ENCODE measurements around the gene SLC25A12. TPM values are rescaled to one million over a fixed set of nuclear protein-coding genes. Genes with fewer than 3 reads are reported as not detected.
"Not testable (repeated sequence)": the region's sequence is repeated elsewhere in the genome, so short reads cannot be mapped to it uniquely, and the experiment has no call there.

Gene SLC25A12
- total RNA-seq, 2 experiments from 2014 or later: 24.5 to 25.5 TPM

DNA sequence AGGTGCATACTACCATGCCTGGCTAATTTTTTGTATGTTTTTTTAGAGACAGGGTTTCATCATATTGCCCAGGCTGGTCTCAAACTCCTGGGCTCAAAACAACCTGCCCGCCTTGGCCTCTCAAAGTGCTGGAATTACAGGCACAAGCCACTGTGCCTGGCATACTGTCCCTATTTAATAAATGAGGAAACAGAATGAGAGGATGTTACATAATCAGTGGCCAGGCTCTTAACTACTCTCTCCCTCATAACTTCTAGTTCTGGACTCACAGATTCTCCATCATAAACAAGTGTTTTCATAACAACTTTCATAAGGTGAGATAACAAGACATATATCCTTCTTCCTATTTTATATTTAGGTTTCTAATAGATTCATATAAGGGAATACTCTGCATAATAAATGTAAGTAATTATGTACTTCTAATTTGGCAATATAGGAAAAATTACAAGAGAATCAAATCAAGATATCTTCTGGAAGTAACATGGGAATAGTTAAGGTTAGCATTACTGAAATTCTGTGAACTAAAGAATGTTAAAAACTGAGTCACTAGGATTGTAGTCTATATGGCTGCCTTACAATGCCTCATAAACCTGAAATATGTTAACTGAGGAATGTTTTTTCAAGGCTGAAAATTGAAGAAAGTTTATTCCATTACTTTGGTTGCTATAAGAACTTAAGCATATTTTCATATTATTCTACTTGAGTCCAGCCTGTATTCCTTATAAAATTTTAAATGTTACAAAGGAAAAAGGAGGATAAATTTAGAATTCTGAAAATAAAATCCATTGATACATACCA is 71.3 kb downstream of the SLC25A12 start:
- Mint-ChIP-seq H3K36me3 (peaks cover 10% of the 10 kb centered on the region), H3K4me1 (no peaks in the 10 kb centered on the region), H3K27ac (no peak overlapping the region), H3K27me3 (no peaks in the 10 kb centered on the region), H3K4me3 (no peak overlapping the region), H3K9me3 (no peaks in the 10 kb centered on the region)
- DNase-seq: no peak

DNA sequence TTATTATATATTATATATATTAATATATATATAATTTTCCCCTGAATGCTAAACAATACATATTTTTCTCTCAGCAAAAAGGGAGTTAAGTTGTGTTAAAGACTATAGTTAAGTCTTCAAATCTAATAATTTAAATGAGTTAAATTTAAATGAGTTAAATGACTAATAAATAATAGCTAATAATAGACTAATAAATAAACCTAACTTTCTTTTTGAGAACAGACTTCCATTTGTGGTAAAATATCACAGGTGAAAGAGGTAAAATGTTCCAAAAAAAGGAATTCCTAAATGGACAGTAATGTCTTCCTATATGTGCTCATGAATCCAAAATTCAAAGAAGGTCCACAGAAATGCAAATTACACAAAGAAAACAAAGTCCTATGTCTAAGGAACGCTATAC is 74.6 kb downstream of the SLC25A12 start:
- H3K36me3 Mint-ChIP-seq: peaks cover 2% of the 10 kb centered on the region
- H3K27ac Mint-ChIP-seq: no peak overlapping the region
- no peaks in the 10 kb centered on the region for H3K4me1 Mint-ChIP-seq
- H3K27me3 Mint-ChIP-seq: no peaks in the 10 kb centered on the region
- no peak overlapping the region for H3K4me3 Mint-ChIP-seq
- no peak for DNase-seq
- no peaks in the 10 kb centered on the region for H3K9me3 Mint-ChIP-seq

GRCh38 chr2:171814883-171815282 is 79.2 kb downstream of the SLC25A12 start:
- Mint-ChIP-seq H3K4me3 (no peak overlapping the region), H3K27me3 (no peaks in the 10 kb centered on the region), H3K36me3 (peaks cover 6% of the 10 kb centered on the region), H3K9me3 (no peaks in the 10 kb centered on the region), H3K27ac (no peak overlapping the region), H3K4me1 (no peaks in the 10 kb centered on the region)
- DNase-seq: no peak

GRCh38 chr2:171814174-171814573 is 79.9 kb downstream of the SLC25A12 start:
- no peaks in the 10 kb centered on the region for H3K9me3 Mint-ChIP-seq
- DNase-seq: no peak
- H3K4me1 Mint-ChIP-seq: no peaks in the 10 kb centered on the region
- H3K4me3 Mint-ChIP-seq: no peak overlapping the region
- H3K27ac Mint-ChIP-seq: no peak overlapping the region
- peaks cover 8% of the 10 kb centered on the region for H3K36me3 Mint-ChIP-seq
- no peaks in the 10 kb centered on the region for H3K27me3 Mint-ChIP-seq

DNA sequence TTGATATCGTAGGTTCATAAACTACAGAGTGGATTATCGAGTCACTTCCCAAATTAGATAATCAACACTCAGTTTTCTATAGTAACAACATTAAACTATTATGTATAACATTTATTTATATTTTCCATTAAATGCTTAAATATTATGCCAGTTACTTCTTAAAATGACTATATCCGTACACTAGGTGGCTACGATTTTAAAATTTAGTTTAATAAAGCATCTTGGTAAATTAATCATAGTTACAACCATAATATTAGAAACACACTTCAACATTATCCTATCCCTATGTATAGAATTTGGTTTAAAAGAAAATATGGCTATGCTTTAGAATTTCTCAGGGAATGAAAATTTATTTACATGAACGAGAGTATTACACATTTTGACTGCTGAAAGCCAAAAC is 80.3 kb downstream of the SLC25A12 start:
- no peak overlapping the region for H3K27ac Mint-ChIP-seq
- peaks cover 9% of the 10 kb centered on the region for H3K36me3 Mint-ChIP-seq
- H3K27me3 Mint-ChIP-seq: no peaks in the 10 kb centered on the region
- no peaks in the 10 kb centered on the region for H3K4me1 Mint-ChIP-seq
- no peak overlapping the region for H3K4me3 Mint-ChIP-seq
- DNase-seq: no peak
- no peaks in the 10 kb centered on the region for H3K9me3 Mint-ChIP-seq

DNA sequence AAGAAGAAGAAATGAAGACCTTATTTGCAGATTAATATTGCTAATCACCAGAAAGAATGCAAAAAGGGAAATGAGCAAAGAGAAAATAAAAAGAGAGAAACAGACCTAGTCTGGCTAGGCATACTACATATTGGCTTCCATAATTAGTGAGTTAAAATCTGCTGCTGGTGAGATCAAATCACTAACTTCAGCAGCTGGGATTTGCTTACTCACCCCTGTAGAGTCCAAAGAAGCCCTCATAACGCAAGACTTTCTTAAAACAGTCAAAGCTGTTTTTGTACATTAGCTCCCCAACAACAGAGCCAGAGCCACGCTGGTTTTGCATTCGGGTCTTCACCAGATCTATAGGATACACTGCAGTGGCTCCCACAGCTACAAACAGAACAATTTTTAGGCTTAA is 80.9 kb downstream of the SLC25A12 start:
- DNase-seq: no peak
- Mint-ChIP-seq H3K27ac (no peak overlapping the region), H3K27me3 (no peaks in the 10 kb centered on the region), H3K36me3 (peaks cover 7% of the 10 kb centered on the region), H3K4me1 (no peaks in the 10 kb centered on the region), H3K4me3 (no peak overlapping the region), H3K9me3 (no peaks in the 10 kb centered on the region)

DNA sequence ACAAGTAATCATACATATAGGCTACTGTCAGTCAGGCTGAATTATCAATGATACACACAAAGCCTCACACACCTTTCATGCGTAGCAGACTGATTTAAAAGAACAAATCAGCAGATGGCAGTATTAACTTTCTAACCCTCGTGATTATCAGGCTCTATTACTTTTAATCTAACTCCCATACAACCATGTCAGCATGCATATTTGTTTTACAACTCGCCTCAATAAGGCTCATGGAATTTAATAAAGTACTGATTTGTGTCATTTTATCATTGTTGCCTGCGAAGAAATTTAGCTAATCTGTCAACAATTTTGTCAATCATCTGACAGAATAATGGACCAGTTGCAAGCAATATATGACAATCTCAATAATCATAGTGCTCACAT is 82.8 kb downstream of the SLC25A12 start:
- no peak for DNase-seq
- Mint-ChIP-seq H3K4me3 (no peak overlapping the region), H3K36me3 (peaks cover 6% of the 10 kb centered on the region), H3K27ac (no peak overlapping the region), H3K27me3 (no peaks in the 10 kb centered on the region), H3K4me1 (no peaks in the 10 kb centered on the region), H3K9me3 (no peaks in the 10 kb centered on the region)

- Mint-ChIP-seq H3K4me3 (no peak overlapping the region), H3K27ac (no peak overlapping the region), H3K27me3 (no peaks in the 10 kb centered on the region), H3K36me3 (peaks cover 6% of the 10 kb centered on the region), H3K9me3 (no peaks in the 10 kb centered on the region), H3K4me1 (no peaks in the 10 kb centered on the region)
- no peak for DNase-seq
Observed at GRCh38 chr2:171810422-171811244, 83.4 kb downstream of the SLC25A12 start.

DNA sequence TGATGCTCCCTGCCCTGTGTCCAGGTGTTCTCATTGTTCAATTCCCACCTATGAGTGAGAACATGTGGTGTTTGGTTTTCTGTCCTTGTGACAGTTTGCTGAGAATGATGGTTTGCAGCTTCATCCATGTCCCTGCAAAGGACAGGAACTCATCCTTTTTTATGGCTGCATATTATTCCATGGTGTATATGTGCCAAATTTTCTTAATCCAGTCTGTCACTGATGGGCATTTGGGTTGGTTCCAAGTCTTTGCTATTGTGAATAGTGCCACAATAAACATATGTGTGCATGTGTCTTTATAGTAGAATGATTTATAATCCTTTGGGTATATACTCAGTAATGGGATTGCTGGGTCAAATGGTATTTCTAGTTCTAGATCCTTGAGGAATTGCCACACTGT is 85.2 kb downstream of the SLC25A12 start:
- H3K4me1 Mint-ChIP-seq, H3K4me3 Mint-ChIP-seq, H3K36me3 Mint-ChIP-seq, DNase-seq, H3K27me3 Mint-ChIP-seq, H3K9me3 Mint-ChIP-seq, H3K27ac Mint-ChIP-seq: not testable (repeated sequence)

DNA sequence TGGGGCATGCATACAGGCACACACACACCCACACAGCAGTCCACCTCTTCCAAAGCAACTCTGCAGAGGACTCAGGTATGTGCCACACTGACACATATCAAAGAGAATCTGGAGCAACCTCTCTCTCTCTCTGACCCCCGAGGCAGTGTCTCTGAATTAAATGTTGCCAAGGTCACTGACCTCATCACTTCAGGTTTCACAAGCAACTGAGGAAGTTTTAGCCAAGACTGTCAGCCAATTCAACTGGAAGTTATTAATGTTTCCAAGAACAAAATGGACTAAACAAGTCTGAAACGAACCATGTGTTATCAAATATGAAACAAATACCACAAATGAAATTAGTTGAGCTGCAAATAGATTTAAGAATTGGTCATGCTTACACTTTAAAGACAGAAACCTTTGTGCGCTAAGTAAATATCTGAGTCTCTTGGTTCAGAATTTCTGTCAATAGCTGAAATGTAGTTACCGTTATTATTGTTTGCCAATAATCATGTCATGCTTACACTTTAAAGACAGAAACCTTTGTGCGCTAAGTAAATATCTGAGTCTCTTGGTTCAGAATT is 86.1 kb downstream of the SLC25A12 start:
- H3K9me3 Mint-ChIP-seq: no peaks in the 10 kb centered on the region
- no peaks in the 10 kb centered on the region for H3K27me3 Mint-ChIP-seq
- H3K27ac Mint-ChIP-seq: no peak overlapping the region
- no peak overlapping the region for H3K4me3 Mint-ChIP-seq
- DNase-seq: no peak
- H3K36me3 Mint-ChIP-seq: peaks cover 5% of the 10 kb centered on the region
- no peaks in the 10 kb centered on the region for H3K4me1 Mint-ChIP-seq

DNA sequence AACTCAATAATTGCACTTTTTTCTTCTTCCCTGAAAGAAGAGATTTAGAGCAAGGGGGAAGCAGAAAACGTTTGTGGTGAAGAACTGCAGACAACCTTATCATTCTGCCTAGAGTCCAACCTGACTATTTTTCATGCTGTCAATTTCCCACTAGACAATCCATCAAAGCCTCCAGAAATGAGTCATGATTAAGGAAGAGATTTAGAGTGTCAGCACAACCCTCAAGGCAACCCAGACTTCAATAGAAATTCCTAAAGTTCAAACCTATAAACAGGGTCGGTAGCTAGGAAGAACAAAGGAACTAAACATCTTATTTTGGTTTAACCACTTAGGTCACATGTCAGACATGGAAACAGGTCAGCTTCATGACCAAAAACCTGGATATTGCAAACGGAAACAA is 86.9 kb downstream of the SLC25A12 start:
- Mint-ChIP-seq H3K9me3 (no peaks in the 10 kb centered on the region), H3K27ac (no peak overlapping the region), H3K36me3 (peaks cover 3% of the 10 kb centered on the region), H3K4me3 (no peak overlapping the region), H3K4me1 (no peaks in the 10 kb centered on the region), H3K27me3 (no peaks in the 10 kb centered on the region)
- DNase-seq: no peak

GRCh38 chr2:171804456-171804855 is 89.6 kb downstream of the SLC25A12 start:
- Mint-ChIP-seq H3K36me3 (peaks cover 3% of the 10 kb centered on the region), H3K27me3 (no peaks in the 10 kb centered on the region), H3K9me3 (no peaks in the 10 kb centered on the region), H3K4me3 (no peak overlapping the region), H3K27ac (no peak overlapping the region), H3K4me1 (no peaks in the 10 kb centered on the region)
- no peak for DNase-seq

- no peak overlapping the region for H3K4me3 Mint-ChIP-seq
- H3K9me3 Mint-ChIP-seq: no peaks in the 10 kb centered on the region
- no peaks in the 10 kb centered on the region for H3K4me1 Mint-ChIP-seq
- H3K36me3 Mint-ChIP-seq: no peaks in the 10 kb centered on the region
- H3K27me3 Mint-ChIP-seq: no peaks in the 10 kb centered on the region
- DNase-seq: no peak
- H3K27ac Mint-ChIP-seq: no peak overlapping the region
Observed at GRCh38 chr2:171803757-171804156, 90.3 kb downstream of the SLC25A12 start.

- Mint-ChIP-seq H3K4me1 (peaks cover 6% of the 10 kb centered on the region), H3K36me3 (no peaks in the 10 kb centered on the region), H3K27me3 (no peaks in the 10 kb centered on the region), H3K4me3 (no peak overlapping the region), H3K9me3 (no peaks in the 10 kb centered on the region), H3K27ac (no peak overlapping the region)
- no peak for DNase-seq
Observed at GRCh38 chr2:171800639-171801038, 93.4 kb downstream of the SLC25A12 start.

DNA sequence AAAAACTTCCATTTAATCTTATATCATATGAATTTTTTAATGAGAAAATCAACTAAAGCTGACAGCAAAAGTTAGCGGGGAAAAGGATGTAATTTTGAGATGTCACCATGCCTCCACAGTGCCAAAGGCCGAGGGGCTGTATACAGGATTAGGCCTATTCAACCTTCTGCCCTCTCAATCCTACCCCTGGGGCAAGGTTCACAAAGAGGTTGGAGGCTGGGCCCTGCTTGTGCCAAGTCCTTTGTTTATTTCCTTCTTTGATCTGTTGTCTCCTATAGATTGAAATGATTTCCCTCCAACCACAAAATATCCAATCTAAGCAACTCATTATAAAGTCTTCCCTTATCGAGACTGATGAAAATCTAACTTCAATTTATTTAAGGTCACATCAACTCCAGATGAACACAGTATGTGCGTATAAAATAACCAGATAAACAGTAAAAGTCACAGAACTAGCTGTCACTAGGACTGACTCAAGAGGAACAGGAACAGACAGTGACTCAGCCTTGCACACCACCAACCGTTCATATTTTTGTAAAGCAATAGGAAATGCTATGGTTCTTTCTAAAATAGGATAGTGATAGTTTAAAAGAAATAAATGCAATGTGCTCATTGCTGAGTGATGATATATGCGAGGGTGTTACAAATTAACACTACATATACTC is 95.8 kb downstream of the SLC25A12 start:
- H3K27ac Mint-ChIP-seq: no peak overlapping the region
- no peaks in the 10 kb centered on the region for H3K9me3 Mint-ChIP-seq
- H3K27me3 Mint-ChIP-seq: no peaks in the 10 kb centered on the region
- H3K4me1 Mint-ChIP-seq: peaks cover 16% of the 10 kb centered on the region
- DNase-seq: no peak
- H3K4me3 Mint-ChIP-seq: no peak overlapping the region
- H3K36me3 Mint-ChIP-seq: peaks cover 6% of the 10 kb centered on the region

All from activated naive CD8-positive, alpha-beta T cell treated with anti-CD3 and anti-CD28 coated beads for 36 hours (primary cell).